ENCODE measurements around the gene TMEM119.
"Not testable (repeated sequence)": the region's sequence is repeated elsewhere in the genome, so short reads cannot be mapped to it uniquely, and the experiment has no call there.

The TMEM119 gene

GRCh38 chr12:108602976-108603704, 5.3 kb upstream of the TMEM119 start:
- no peak for DNase-seq (ENCODE audit: low read depth in 2 of 3, low spot score in 2 of 3)

GRCh38 chr12:108602209-108602705, 4.4 kb upstream of the TMEM119 start:
- DNase-seq (ENCODE audit: low read depth in 2 of 3, low spot score in 2 of 3): no peak

- DNase-seq (ENCODE audit: low read depth in 2 of 3, low spot score in 2 of 3): no peak
These were observed 2.8 kb upstream of the TMEM119 start for GRCh38 chr12:108600702-108601007.

GRCh38 chr12:108599948-108600701, 2.2 kb upstream of the TMEM119 start:
- DNase-seq (ENCODE audit: low read depth in 2 of 3, low spot score in 2 of 3): no peak

GRCh38 chr12:108599541-108599940, 1.7 kb upstream of the TMEM119 start:
- no peak for DNase-seq (ENCODE audit: low read depth in 2 of 3, low spot score in 2 of 3)

GRCh38 chr12:108598553-108599250, 818 bp upstream of the TMEM119 start:
- DNase-seq (ENCODE audit: low read depth in 2 of 3, low spot score in 2 of 3): no peak

GRCh38 chr12:108596854-108597558, 878 bp downstream of the TMEM119 start:
- DNase-seq (ENCODE audit: low read depth in 2 of 3, low spot score in 2 of 3): no peak

- DNase-seq (ENCODE audit: low read depth in 2 of 3, low spot score in 2 of 3): no peak
These were observed 1.9 kb downstream of the TMEM119 start for GRCh38 chr12:108595711-108596647.

- no peak for DNase-seq (ENCODE audit: low read depth in 2 of 3, low spot score in 2 of 3)
These were observed 2.7 kb downstream of the TMEM119 start for GRCh38 chr12:108594960-108595710.

- DNase-seq (ENCODE audit: low read depth in 2 of 3, low spot score in 2 of 3): no peak
These were observed 3.5 kb downstream of the TMEM119 start for GRCh38 chr12:108594323-108594903.

GRCh38 chr12:108592033-108592909, 5.6 kb downstream of the TMEM119 start:
- DNase-seq (ENCODE audit: low read depth in 2 of 3, low spot score in 2 of 3): no peak

GRCh38 chr12:108591267-108591980, 6.5 kb downstream of the TMEM119 start:
- no peak for DNase-seq (ENCODE audit: low read depth in 2 of 3, low spot score in 2 of 3)

GRCh38 chr12:108590463-108590862, 7.4 kb downstream of the TMEM119 start:
- not testable (repeated sequence) for DNase-seq (ENCODE audit: low read depth in 2 of 3, low spot score in 2 of 3)

- no peak for DNase-seq (ENCODE audit: low read depth in 2 of 3, low spot score in 2 of 3)
These were observed 8.0 kb downstream of the TMEM119 start for GRCh38 chr12:108589840-108590229.

GRCh38 chr12:108589028-108589839, 8.7 kb downstream of the TMEM119 start:
- no peak for DNase-seq (ENCODE audit: low read depth in 2 of 3, low spot score in 2 of 3)

GRCh38 chr12:108587826-108588225, 10.1 kb downstream of the TMEM119 start:
- no peak for DNase-seq (ENCODE audit: low read depth in 2 of 3, low spot score in 2 of 3)

- DNase-seq (ENCODE audit: low read depth in 2 of 3, low spot score in 2 of 3): no peak
These were observed 11.6 kb downstream of the TMEM119 start for GRCh38 chr12:108586306-108586705.

Data from activated CD8-positive, alpha-beta memory T cell treated with anti-CD3 and anti-CD28 coated beads for 48 hours (primary cell).